Gastroesophageal sphincter (tissue), 4 donors: Measurements from ENCODE around the gene PWWP2B. TPM values are rescaled to one million over a fixed set of nuclear protein-coding genes. Genes with fewer than 3 reads are reported as not detected.

Experiments used
- ATAC-seq: fragments of 150-250 bp; one replicate; pipeline ENCODE4 v1.9.1; 2016; ENCODE audit warnings: mild to moderate bottlenecking, moderate library complexity
- H3K27ac ChIP-seq, 4 donors: fragments of 200-600 bp; sonication (generic) in 3 of 4; 1 replicate in 3 of 4; 2 replicates in 1 of 4; pipeline ENCODE4 v1.5.1; 2016 to 2019
- H3K27me3 ChIP-seq: fragments of 200-600 bp; sonication (generic); one replicate; pipeline ENCODE4 v1.5.1; 2019
- H3K36me3 ChIP-seq, 2 donors: fragments of 200-600 bp; sonication (generic); one replicate each; pipeline ENCODE4 v1.5.1; 2019; ENCODE audit warnings: control low read depth in 1 of 2
- H3K4me1 ChIP-seq, 3 donors: fragments of 200-600 bp; sonication (generic); 1 replicate in 2 of 3; 2 replicates in 1 of 3; pipeline ENCODE4 v1.5.1; 2016 to 2019; ENCODE audit warnings: control low read depth in 2 of 3
- H3K4me3 ChIP-seq, 2 donors: fragments of 200-600 bp; sonication (generic); one replicate each; pipeline ENCODE4 v1.5.1; 2019; ENCODE audit warnings: mild to moderate bottlenecking in 1 of 2, moderate library complexity in 1 of 2
- H3K9me3 ChIP-seq, 3 donors: fragments of 200-600 bp; sonication (generic); one replicate each; pipeline ENCODE4 v1.5.1; 2017 to 2019; ENCODE audit warnings: control low read depth in 2 of 3
- CTCF ChIP-seq, 4 experiments: fragments of 200-600 bp in 2 of 4; fragments of 450-650 bp in 2 of 4; sonication (generic) in 1 of 4; IDR thresholded peaks; one replicate each; pipeline ENCODE4 v1.5.1; 2017 to 2019; ENCODE audit warnings: antibody characterized with exemption in 4 of 4, mild to moderate bottlenecking in 2 of 4, moderate library complexity in 2 of 4
- EP300 ChIP-seq: sonication (generic); formaldehyde crosslinking; IDR thresholded peaks from one replicate; pipeline ENCODE4 v1.6.1; 2017; ENCODE audit warnings: antibody characterized with exemption, mild to moderate bottlenecking
- POLR2A ChIP-seq, 2 donors: fragments of 450-650 bp; IDR thresholded peaks; one replicate each; pipeline ENCODE4 v1.6.1; 2017; ENCODE audit warnings: antibody characterized with exemption in 2 of 2, mild to moderate bottlenecking in 2 of 2, moderate library complexity in 1 of 2
- POLR2AphosphoS5 ChIP-seq: sonication (generic); formaldehyde crosslinking; IDR thresholded peaks from one replicate; pipeline ENCODE4 v1.6.1; 2017; ENCODE audit warnings: antibody characterized with exemption
- WGBS, 2 donors: methylation state at CpG; one replicate each; pipeline ENCODE4 v1.1.5; 2018; ENCODE audit warnings: low coverage in 1 of 2; 5-methylcytosine and 5-hydroxymethylcytosine counted together
- total RNA-seq, 4 donors: library from RNA; depleted of rRNA; stranded (reverse); fragments of >200 nt; gene quantifications; one replicate each; pipeline ENCODE4 v1.1.0, GENCODE V29; 2016

Gene PWWP2B
- total RNA-seq, 4 donors from 2014 or later: 11.3 to 17.1 (median 14.8) TPM

GRCh38 chr10:132366006-132366405 lies 31.0 kb upstream of the PWWP2B start:
- WGBS, 2 donors: 100% methylated on average over 1 of the region's 8 CpGs; no CpG with 5 or more reads in 1 of the 2 donors

GRCh38 chr10:132366499-132366898 lies 30.5 kb upstream of the PWWP2B start:
- H3K27me3 ChIP-seq: no peaks in the 10 kb centered on the region
- ATAC-seq: no peak
- H3K4me3 ChIP-seq: no peak overlapping the region
- 67% methylated on average over 2 of the region's 9 CpGs; no CpG with 5 or more reads in 1 of the 2 donors for WGBS, 2 donors
- no peak overlapping the region for H3K27ac ChIP-seq
- TF ChIP-seq CTCF (IDR thresholded peaks at IDR 0.05): no peak
- no peak for TF ChIP-seq POLR2A (IDR thresholded peaks at IDR 0.05)
- TF ChIP-seq POLR2AphosphoS5: no peak
- no peak for TF ChIP-seq EP300
- no peaks in the 10 kb centered on the region for H3K4me1 ChIP-seq
- peaks cover 0 to 4% (median 0%) of the 10 kb centered on the region in 3 donors for H3K9me3 ChIP-seq
- H3K36me3 ChIP-seq: peaks cover 0 to 61% of the 10 kb centered on the region in 2 donors

More at GRCh38 chr10:132366006-132366405, 31.0 kb upstream of the PWWP2B start:
- Histone ChIP-seq H3K36me3 (peaks cover 0 to 66% of the 10 kb centered on the region in 2 donors), H3K9me3 (peaks cover 0 to 4% (median 0%) of the 10 kb centered on the region in 3 donors), H3K27ac (no peak overlapping the region), H3K4me3 (no peak overlapping the region), H3K4me1 (no peaks in the 10 kb centered on the region), H3K27me3 (no peaks in the 10 kb centered on the region)
- TF ChIP-seq POLR2AphosphoS5: no peak
- no peak for TF ChIP-seq CTCF (IDR thresholded peaks at IDR 0.05)
- TF ChIP-seq EP300: no peak
- TF ChIP-seq POLR2A (IDR thresholded peaks at IDR 0.05): no peak
- ATAC-seq: no peak

DNA sequence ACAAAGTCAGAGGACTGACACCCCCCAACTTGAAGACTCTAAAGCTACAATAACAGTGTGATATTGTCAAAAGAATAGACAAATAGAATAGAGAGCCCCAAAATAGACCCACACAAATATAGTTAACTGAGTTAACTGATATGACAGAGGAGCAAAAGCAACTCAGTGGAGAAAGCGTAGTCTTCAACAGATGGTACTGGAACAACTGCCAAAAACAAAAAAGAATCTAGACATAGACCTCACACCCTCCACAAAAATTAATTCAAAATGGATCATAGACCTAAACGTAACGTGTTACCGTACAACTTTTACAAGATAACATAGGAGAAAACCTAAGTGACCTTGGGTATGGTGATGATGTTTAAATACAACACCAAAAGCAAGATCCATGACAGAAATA lies 28.6 kb upstream of the PWWP2B start:
- Histone ChIP-seq H3K4me3 (no peak overlapping the region), H3K4me1 (no peaks in the 10 kb centered on the region), H3K9me3 (peaks cover 0 to 4% (median 0%) of the 10 kb centered on the region in 3 donors), H3K27ac (no peak overlapping the region), H3K36me3 (peaks cover 0 to 49% of the 10 kb centered on the region in 2 donors), H3K27me3 (no peaks in the 10 kb centered on the region)
- TF ChIP-seq CTCF (IDR thresholded peaks at IDR 0.05) (no peak), EP300 (no peak), POLR2AphosphoS5 (no peak), POLR2A (IDR thresholded peaks at IDR 0.05) (no peak)
- 95 to 98% methylated on average over 3 to 4 of the region's 4 CpGs for WGBS, 2 donors
- no peak for ATAC-seq

- WGBS, 2 donors: 83 to 90% methylated on average over 3 to 9 of the region's 9 CpGs
- ATAC-seq: no peak
- TF ChIP-seq POLR2AphosphoS5 (no peak), EP300 (no peak), POLR2A (IDR thresholded peaks at IDR 0.05) (no peak), CTCF (IDR thresholded peaks at IDR 0.05) (no peak)
Observed at GRCh38 chr10:132368881-132369635, 27.9 kb upstream of the PWWP2B start.

More at GRCh38 chr10:132368881-132369635, 27.9 kb upstream of the PWWP2B start:
- Histone ChIP-seq H3K27ac (no peak overlapping the region), H3K4me1 (no peaks in the 10 kb centered on the region), H3K36me3 (peaks cover 0 to 42% of the 10 kb centered on the region in 2 donors), H3K4me3 (no peak overlapping the region), H3K27me3 (no peaks in the 10 kb centered on the region), H3K9me3 (peaks cover 0 to 4% (median 0%) of the 10 kb centered on the region in 3 donors)
